Measurements from ENCODE around the gene AP4S1. TPM values are rescaled to one million over a fixed set of nuclear protein-coding genes. Genes with fewer than 3 reads are reported as not detected.
A peak's percentile ranks its signal among the peaks of the same experiment; 100 is the strongest.
"Not testable (repeated sequence)": the region's sequence is repeated elsewhere in the genome, so short reads cannot be mapped to it uniquely, and the experiment has no call there.

AP4S1 gene
- total and polyA plus RNA-seq, 2 donors = 9.9 to 13.0 TPM

- Histone ChIP-seq H3K9me3 (ENCODE audit: control insufficient read depth in 2 of 2, insufficient read depth in 1 of 2, low read length in 1 of 2) (no peaks in the 10 kb centered on the region), H3K4me3 (ENCODE audit: low read length in 2 of 2) (no peak overlapping the region), H3K4me1 (ENCODE audit: control insufficient read depth in 2 of 2, insufficient read depth in 2 of 2, low read length in 2 of 2) (no peaks in the 10 kb centered on the region), H3K27ac (ENCODE audit: low read depth in 1 of 2, low read length in 1 of 2) (no peak overlapping the region), H3K36me3 (ENCODE audit: control insufficient read depth in 2 of 2, insufficient read depth in 2 of 2, low read length in 1 of 2) (no peaks in the 10 kb centered on the region), H3K27me3 (ENCODE audit: control insufficient read depth in 2 of 2, insufficient read depth in 1 of 2, low read length in 1 of 2) (no peaks in the 10 kb centered on the region)
- no peak for DNase-seq (ENCODE audit: low read depth in 6 of 9, low spot score in 9 of 9)
- over 99% methylated on average over 3 of the region's 3 CpGs for WGBS
These were observed 59.6 kb downstream of the AP4S1 start for GRCh38 chr14:31085027-31085426.

- H3K27me3 ChIP-seq (ENCODE audit: control insufficient read depth in 2 of 2, insufficient read depth in 1 of 2, low read length in 1 of 2); H3K36me3 ChIP-seq (ENCODE audit: control insufficient read depth in 2 of 2, insufficient read depth in 2 of 2, low read length in 1 of 2); H3K27ac ChIP-seq (ENCODE audit: low read depth in 1 of 2, low read length in 1 of 2); H3K4me3 ChIP-seq (ENCODE audit: low read length in 2 of 2); H3K4me1 ChIP-seq (ENCODE audit: control insufficient read depth in 2 of 2, insufficient read depth in 2 of 2, low read length in 2 of 2); DNase-seq (ENCODE audit: low read depth in 6 of 9, low spot score in 9 of 9); H3K9me3 ChIP-seq (ENCODE audit: control insufficient read depth in 2 of 2, insufficient read depth in 1 of 2, low read length in 1 of 2): not testable (repeated sequence)
- 97% methylated on average over 9 of the region's 9 CpGs for WGBS
These were observed 61.0 kb downstream of the AP4S1 start for GRCh38 chr14:31086466-31086865.

- WGBS = 96% methylated on average over 5 of the region's 5 CpGs
- H3K27ac ChIP-seq (ENCODE audit: low read depth in 1 of 2, low read length in 1 of 2) = peak overlapping the region in 1 of 2 donors; percentile 8
- no peaks in the 10 kb centered on the region for H3K4me1 ChIP-seq (ENCODE audit: control insufficient read depth in 2 of 2, insufficient read depth in 2 of 2, low read length in 2 of 2)
- no peak for DNase-seq (ENCODE audit: low read depth in 6 of 9, low spot score in 9 of 9)
- no peaks in the 10 kb centered on the region for H3K27me3 ChIP-seq (ENCODE audit: control insufficient read depth in 2 of 2, insufficient read depth in 1 of 2, low read length in 1 of 2)
- H3K36me3 ChIP-seq (ENCODE audit: control insufficient read depth in 2 of 2, insufficient read depth in 2 of 2, low read length in 1 of 2) = no peaks in the 10 kb centered on the region
- no peak overlapping the region for H3K4me3 ChIP-seq (ENCODE audit: low read length in 2 of 2)
- H3K9me3 ChIP-seq (ENCODE audit: control insufficient read depth in 2 of 2, insufficient read depth in 1 of 2, low read length in 1 of 2) = no peaks in the 10 kb centered on the region
These were observed 65.7 kb downstream of the AP4S1 start for GRCh38 chr14:31090883-31091764.

GRCh38 chr14:31092160-31092708, 66.8 kb downstream of the AP4S1 start:
- H3K4me3 ChIP-seq (ENCODE audit: low read length in 2 of 2) = no peak overlapping the region
- DNase-seq (ENCODE audit: low read depth in 6 of 9, low spot score in 9 of 9) = no peak
- H3K36me3 ChIP-seq (ENCODE audit: control insufficient read depth in 2 of 2, insufficient read depth in 2 of 2, low read length in 1 of 2) = no peaks in the 10 kb centered on the region
- no peaks in the 10 kb centered on the region for H3K4me1 ChIP-seq (ENCODE audit: control insufficient read depth in 2 of 2, insufficient read depth in 2 of 2, low read length in 2 of 2)
- H3K9me3 ChIP-seq (ENCODE audit: control insufficient read depth in 2 of 2, insufficient read depth in 1 of 2, low read length in 1 of 2) = no peaks in the 10 kb centered on the region
- H3K27ac ChIP-seq (ENCODE audit: low read depth in 1 of 2, low read length in 1 of 2) = no peak overlapping the region
- WGBS = 98% methylated on average over 2 of the region's 2 CpGs
- H3K27me3 ChIP-seq (ENCODE audit: control insufficient read depth in 2 of 2, insufficient read depth in 1 of 2, low read length in 1 of 2) = no peaks in the 10 kb centered on the region

GRCh38 chr14:31093884-31094839, 68.7 kb downstream of the AP4S1 start:
- not testable (repeated sequence) for H3K9me3 ChIP-seq (ENCODE audit: control insufficient read depth in 2 of 2, insufficient read depth in 1 of 2, low read length in 1 of 2); DNase-seq (ENCODE audit: low read depth in 6 of 9, low spot score in 9 of 9); H3K27me3 ChIP-seq (ENCODE audit: control insufficient read depth in 2 of 2, insufficient read depth in 1 of 2, low read length in 1 of 2); H3K4me1 ChIP-seq (ENCODE audit: control insufficient read depth in 2 of 2, insufficient read depth in 2 of 2, low read length in 2 of 2); H3K27ac ChIP-seq (ENCODE audit: low read depth in 1 of 2, low read length in 1 of 2); H3K4me3 ChIP-seq (ENCODE audit: low read length in 2 of 2)
- 98% methylated on average over 10 of the region's 10 CpGs for WGBS
- H3K36me3 ChIP-seq (ENCODE audit: control insufficient read depth in 2 of 2, insufficient read depth in 2 of 2, low read length in 1 of 2) = peaks cover 7 to 15% of the 10 kb centered on the region in 2 donors

GRCh38 chr14:31095817-31096216, 70.4 kb downstream of the AP4S1 start:
- H3K9me3 ChIP-seq (ENCODE audit: control insufficient read depth in 2 of 2, insufficient read depth in 1 of 2, low read length in 1 of 2); H3K4me1 ChIP-seq (ENCODE audit: control insufficient read depth in 2 of 2, insufficient read depth in 2 of 2, low read length in 2 of 2); H3K4me3 ChIP-seq (ENCODE audit: low read length in 2 of 2); DNase-seq (ENCODE audit: low read depth in 6 of 9, low spot score in 9 of 9); H3K27me3 ChIP-seq (ENCODE audit: control insufficient read depth in 2 of 2, insufficient read depth in 1 of 2, low read length in 1 of 2); H3K27ac ChIP-seq (ENCODE audit: low read depth in 1 of 2, low read length in 1 of 2): not testable (repeated sequence)
- peaks cover 13 to 30% of the 10 kb centered on the region in 2 donors for H3K36me3 ChIP-seq (ENCODE audit: control insufficient read depth in 2 of 2, insufficient read depth in 2 of 2, low read length in 1 of 2)
- WGBS = 99% methylated on average over 8 of the region's 8 CpGs

GRCh38 chr14:31096255-31096654, 70.8 kb downstream of the AP4S1 start:
- DNase-seq (ENCODE audit: low read depth in 6 of 9, low spot score in 9 of 9) = no peak
- no peaks in the 10 kb centered on the region for H3K27me3 ChIP-seq (ENCODE audit: control insufficient read depth in 2 of 2, insufficient read depth in 1 of 2, low read length in 1 of 2)
- no peaks in the 10 kb centered on the region for H3K4me1 ChIP-seq (ENCODE audit: control insufficient read depth in 2 of 2, insufficient read depth in 2 of 2, low read length in 2 of 2)
- no peak overlapping the region for H3K27ac ChIP-seq (ENCODE audit: low read depth in 1 of 2, low read length in 1 of 2)
- WGBS = 98% methylated on average over 6 of the region's 6 CpGs
- peaks cover 17 to 34% of the 10 kb centered on the region in 2 donors for H3K36me3 ChIP-seq (ENCODE audit: control insufficient read depth in 2 of 2, insufficient read depth in 2 of 2, low read length in 1 of 2)
- H3K9me3 ChIP-seq (ENCODE audit: control insufficient read depth in 2 of 2, insufficient read depth in 1 of 2, low read length in 1 of 2) = no peaks in the 10 kb centered on the region
- H3K4me3 ChIP-seq (ENCODE audit: low read length in 2 of 2) = no peak overlapping the region

GRCh38 chr14:31097081-31097480, 71.6 kb downstream of the AP4S1 start:
- H3K9me3 ChIP-seq (ENCODE audit: control insufficient read depth in 2 of 2, insufficient read depth in 1 of 2, low read length in 1 of 2) = no peaks in the 10 kb centered on the region
- H3K27ac ChIP-seq (ENCODE audit: low read depth in 1 of 2, low read length in 1 of 2) = no peak overlapping the region
- no peak for DNase-seq (ENCODE audit: low read depth in 6 of 9, low spot score in 9 of 9)
- peaks cover 20 to 35% of the 10 kb centered on the region in 2 donors for H3K36me3 ChIP-seq (ENCODE audit: control insufficient read depth in 2 of 2, insufficient read depth in 2 of 2, low read length in 1 of 2)
- WGBS = 100% methylated on average over 1 of the region's 1 CpG
- no peaks in the 10 kb centered on the region for H3K4me1 ChIP-seq (ENCODE audit: control insufficient read depth in 2 of 2, insufficient read depth in 2 of 2, low read length in 2 of 2)
- H3K27me3 ChIP-seq (ENCODE audit: control insufficient read depth in 2 of 2, insufficient read depth in 1 of 2, low read length in 1 of 2) = no peaks in the 10 kb centered on the region
- no peak overlapping the region for H3K4me3 ChIP-seq (ENCODE audit: low read length in 2 of 2)

GRCh38 chr14:31106768-31107167, 81.3 kb downstream of the AP4S1 start:
- Histone ChIP-seq H3K36me3 (ENCODE audit: control insufficient read depth in 2 of 2, insufficient read depth in 2 of 2, low read length in 1 of 2) (peaks cover 21 to 46% of the 10 kb centered on the region in 2 donors), H3K27ac (ENCODE audit: low read depth in 1 of 2, low read length in 1 of 2) (no peak overlapping the region), H3K4me3 (ENCODE audit: low read length in 2 of 2) (no peak overlapping the region), H3K9me3 (ENCODE audit: control insufficient read depth in 2 of 2, insufficient read depth in 1 of 2, low read length in 1 of 2) (no peaks in the 10 kb centered on the region), H3K4me1 (ENCODE audit: control insufficient read depth in 2 of 2, insufficient read depth in 2 of 2, low read length in 2 of 2) (no peaks in the 10 kb centered on the region), H3K27me3 (ENCODE audit: control insufficient read depth in 2 of 2, insufficient read depth in 1 of 2, low read length in 1 of 2) (no peaks in the 10 kb centered on the region)
- no peak for DNase-seq (ENCODE audit: low read depth in 6 of 9, low spot score in 9 of 9)
- WGBS = 98% methylated on average over 3 of the region's 3 CpGs

All from thymus (tissue), 11 donors.